Activated CD4-positive, CD25-positive, alpha-beta regulatory T cell (primary cell): ENCODE results near the gene GK2.

Source experiments
- DNase-seq, 4 experiments: peaks; one replicate each; lab custom pipeline; 2025; lab: John Stamatoyannopoulos, UW

The GK2 gene

GRCh38 chr4:79408063-79408462 lies at the start of gene GK2:
Gene GK2, minus strand, starts transcription at chr4:79408228. Its CDS starts 28 bp downstream, at chr4:79408200.
- DNase-seq, result no peak

- DNase-seq, result no peak
These were observed 47.2 kb upstream of the GK2 start for GRCh38 chr4:79455216-79455615.

GRCh38 chr4:79454656-79455055 lies 46.6 kb upstream of the GK2 start:
- no peak for DNase-seq

- no peak for DNase-seq
These were observed 42.0 kb upstream of the GK2 start for GRCh38 chr4:79450053-79450452.

GRCh38 chr4:79446145-79446544 lies 38.1 kb upstream of the GK2 start:
- DNase-seq, result no peak

- DNase-seq, result no peak
These were observed 37.3 kb upstream of the GK2 start for GRCh38 chr4:79445371-79445781.

GRCh38 chr4:79442422-79442821 lies 34.4 kb upstream of the GK2 start:
- no peak for DNase-seq

GRCh38 chr4:79439489-79439888 lies 31.5 kb upstream of the GK2 start:
- DNase-seq, result no peak

GRCh38 chr4:79431839-79432238 lies 23.8 kb upstream of the GK2 start:
- DNase-seq, result no peak

- DNase-seq, result no peak
These were observed 21.3 kb upstream of the GK2 start for GRCh38 chr4:79429113-79429903.

GRCh38 chr4:79426989-79427388 lies 19.0 kb upstream of the GK2 start:
- no peak for DNase-seq

- DNase-seq, result no peak
These were observed 17.6 kb upstream of the GK2 start for GRCh38 chr4:79425586-79425985.

- DNase-seq, result no peak
These were observed 13.5 kb upstream of the GK2 start for GRCh38 chr4:79421483-79421882.

- no peak for DNase-seq
These were observed 5.9 kb upstream of the GK2 start for GRCh38 chr4:79413886-79414285.

- no peak for DNase-seq
These were observed 5.2 kb upstream of the GK2 start for GRCh38 chr4:79413032-79413885.

GRCh38 chr4:79404666-79405065 lies 3.4 kb downstream of the GK2 start:
- DNase-seq, result no peak

GRCh38 chr4:79403356-79403755 lies 4.7 kb downstream of the GK2 start:
- DNase-seq, result no peak

- DNase-seq, result no peak
These were observed 5.6 kb downstream of the GK2 start for GRCh38 chr4:79402332-79402851.

- DNase-seq, result no peak
These were observed 9.0 kb downstream of the GK2 start for GRCh38 chr4:79399076-79399475.

- no peak for DNase-seq
These were observed 10.1 kb downstream of the GK2 start for GRCh38 chr4:79397951-79398350.

GRCh38 chr4:79396794-79397193 lies 11.2 kb downstream of the GK2 start:
- DNase-seq, result no peak

GRCh38 chr4:79395841-79396240 lies 12.2 kb downstream of the GK2 start:
- DNase-seq, result no peak

GRCh38 chr4:79390890-79391289 lies 17.1 kb downstream of the GK2 start:
- no peak for DNase-seq
